ENCODE results near the gene SORCS2. TPM values are rescaled to one million over a fixed set of nuclear protein-coding genes. Genes with fewer than 3 reads are reported as not detected.

Gene SORCS2
- polyA plus RNA-seq, 3 donors = 0.46 to 0.55 TPM; not detected in 1

GRCh38 chr4:7328913-7329638 lies 136.7 kb downstream of the SORCS2 start:
- intact Hi-C loops (cut with micrococcal nuclease) = no loop called here
- Mint-ChIP-seq H3K36me3 (no peaks in the 10 kb centered on the region), H3K4me3 (no peak overlapping the region), H3K27ac (no peak overlapping the region), H3K9me3 (no peaks in the 10 kb centered on the region), H3K27me3 (ENCODE audit: low read depth in 3 of 3) (peaks cover 5 to 12% (median 8%) of the 10 kb centered on the region in 3 donors), H3K4me1 (no peaks in the 10 kb centered on the region)
- no peaks in the 10 kb centered on the region for H4K20me1 ChIP-seq (ENCODE audit: insufficient read depth, low read length)
- H3K9me3 ChIP-seq (replicated peaks in 1 of 2; ENCODE audit: control insufficient read depth in 1 of 2, insufficient read depth in 1 of 2, low read length in 2 of 2) = no peaks in the 10 kb centered on the region
- H3K36me3 ChIP-seq (replicated peaks in 1 of 2; ENCODE audit: control insufficient read depth in 1 of 2, insufficient read depth in 2 of 2, low read length in 2 of 2) = no peaks in the 10 kb centered on the region
- DNase-seq = no peak
- no peak for TF ChIP-seq CTCF (IDR thresholded peaks at IDR 0.05)
- H3K4me2 ChIP-seq (replicated peaks; ENCODE audit: extremely low read depth, low read length, poor library complexity, severe bottlenecking) = no peak overlapping the region
- H2AFZ ChIP-seq (ENCODE audit: insufficient read depth, low read depth, low read length, poor library complexity, severe bottlenecking) = no peak overlapping the region
- no peaks in the 10 kb centered on the region for H3K79me2 ChIP-seq (ENCODE audit: insufficient read depth, low read length)
- H3K27ac ChIP-seq (ENCODE audit: low read depth in 1 of 2, low read length in 2 of 2) = no peak overlapping the region
- H3K9ac ChIP-seq (ENCODE audit: insufficient read depth, low read length, poor library complexity, severe bottlenecking) = no peak overlapping the region
- WGBS (ENCODE audit: insufficient coverage) = 86% methylated on average over 16 of the region's 22 CpGs
- H3K4me1 ChIP-seq (ENCODE audit: control insufficient read depth in 1 of 2, insufficient read depth in 2 of 2, low read length in 2 of 2) = no peaks in the 10 kb centered on the region
- H3K4me3 ChIP-seq (replicated peaks in 1 of 3; ENCODE audit: low read depth in 2 of 3, low read length in 3 of 3) = no peak overlapping the region
- no peaks in the 10 kb centered on the region for H3K27me3 ChIP-seq (ENCODE audit: control insufficient read depth in 2 of 2, insufficient read depth in 2 of 2, low read length in 2 of 2)

GRCh38 chr4:7330031-7330596 lies 137.8 kb downstream of the SORCS2 start:
- Mint-ChIP-seq H3K4me3 (no peak overlapping the region), H3K27ac (no peak overlapping the region), H3K36me3 (no peaks in the 10 kb centered on the region), H3K9me3 (no peaks in the 10 kb centered on the region), H3K4me1 (no peaks in the 10 kb centered on the region), H3K27me3 (ENCODE audit: low read depth in 3 of 3) (peaks cover 3 to 8% (median 8%) of the 10 kb centered on the region in 3 donors)
- no peak overlapping the region for H3K4me2 ChIP-seq (replicated peaks; ENCODE audit: extremely low read depth, low read length, poor library complexity, severe bottlenecking)
- H3K36me3 ChIP-seq (replicated peaks in 1 of 2; ENCODE audit: control insufficient read depth in 1 of 2, insufficient read depth in 2 of 2, low read length in 2 of 2) = no peaks in the 10 kb centered on the region
- H3K4me3 ChIP-seq (replicated peaks in 1 of 3; ENCODE audit: low read depth in 2 of 3, low read length in 3 of 3) = no peak overlapping the region
- H3K79me2 ChIP-seq (ENCODE audit: insufficient read depth, low read length) = no peaks in the 10 kb centered on the region
- WGBS (ENCODE audit: insufficient coverage) = 75% methylated on average over 12 of the region's 17 CpGs
- no peak overlapping the region for H3K27ac ChIP-seq (ENCODE audit: low read depth in 1 of 2, low read length in 2 of 2)
- H3K27me3 ChIP-seq (ENCODE audit: control insufficient read depth in 2 of 2, insufficient read depth in 2 of 2, low read length in 2 of 2) = no peaks in the 10 kb centered on the region
- no peaks in the 10 kb centered on the region for H3K9me3 ChIP-seq (replicated peaks in 1 of 2; ENCODE audit: control insufficient read depth in 1 of 2, insufficient read depth in 1 of 2, low read length in 2 of 2)
- no peak overlapping the region for H3K9ac ChIP-seq (ENCODE audit: insufficient read depth, low read length, poor library complexity, severe bottlenecking)
- no peak for TF ChIP-seq CTCF (IDR thresholded peaks at IDR 0.05)
- no peak overlapping the region for H2AFZ ChIP-seq (ENCODE audit: insufficient read depth, low read depth, low read length, poor library complexity, severe bottlenecking)
- no peak for DNase-seq
- intact Hi-C loops (cut with micrococcal nuclease) = no loop called here
- H3K4me1 ChIP-seq (ENCODE audit: control insufficient read depth in 1 of 2, insufficient read depth in 2 of 2, low read length in 2 of 2) = no peaks in the 10 kb centered on the region
- H4K20me1 ChIP-seq (ENCODE audit: insufficient read depth, low read length) = no peaks in the 10 kb centered on the region

Measured in CD14-positive monocyte (primary cell).